Vagina (tissue), 2 donors: ENCODE results near the gene RCAN1.

Experiments
- CTCF ChIP-seq, 3 experiments: fragments of 450-650 bp in 2 of 3; fragments of 200-600 bp in 1 of 3; sonication (generic) in 1 of 3; IDR thresholded peaks; one replicate each; pipeline ENCODE4 v1.5.1; 2017 to 2019; ENCODE audit warnings: antibody characterized with exemption in 3 of 3, mild to moderate bottlenecking in 2 of 3, moderate library complexity in 2 of 3
- POLR2A ChIP-seq, 2 donors: fragments of 450-650 bp; IDR thresholded peaks; one replicate each; pipeline ENCODE4 v1.6.1; 2017; ENCODE audit warnings: antibody characterized with exemption in 2 of 2, mild to moderate bottlenecking in 2 of 2, moderate library complexity in 2 of 2

- TF ChIP-seq CTCF (IDR thresholded peaks at IDR 0.05) (no peak), POLR2A (IDR thresholded peaks at IDR 0.05) (no peak)
Measured at GRCh38 chr21:34524646-34525601, 90.0 kb downstream of the RCAN1 start.
